ENCODE results near the gene LAMB1. TPM values are rescaled to one million over a fixed set of nuclear protein-coding genes. Genes with fewer than 3 reads are reported as not detected.

Gene LAMB1
- total RNA-seq, 1 experiment from 2014 or later, result 101 TPM

DNA sequence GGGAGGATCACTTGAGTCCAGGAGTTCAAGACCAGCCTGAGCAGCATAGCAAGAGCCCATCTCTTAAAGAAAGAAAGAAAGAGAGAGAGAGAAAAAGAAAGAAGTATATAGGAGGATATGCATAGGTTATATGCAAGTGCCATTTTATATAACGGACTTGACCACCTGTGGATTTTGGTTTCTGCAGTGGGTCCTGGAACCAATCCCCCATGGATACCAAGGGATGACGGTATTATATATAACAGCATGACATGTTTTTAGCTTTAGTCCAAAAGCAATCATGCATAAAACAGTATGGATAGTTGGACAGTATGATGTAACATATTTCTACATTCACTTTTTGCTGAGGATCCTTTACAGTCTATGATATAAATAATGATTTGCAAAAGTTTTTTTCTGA, 66.6 kb downstream of the LAMB1 start:
- Mint-ChIP-seq H3K9me3 (no peaks in the 10 kb centered on the region), H3K4me3 (no peak overlapping the region), H3K27me3 (ENCODE audit: low read depth) (peaks cover 11% of the 10 kb centered on the region), H3K36me3 (peaks cover 28% of the 10 kb centered on the region), H3K4me1 (peaks cover 64% of the 10 kb centered on the region), H3K27ac (no peak overlapping the region)
- TF ChIP-seq ETV6 (CRISPR knock-in tag; IDR thresholded peaks at IDR 0.05), result no peak
- TF ChIP-seq, protein P1, sequence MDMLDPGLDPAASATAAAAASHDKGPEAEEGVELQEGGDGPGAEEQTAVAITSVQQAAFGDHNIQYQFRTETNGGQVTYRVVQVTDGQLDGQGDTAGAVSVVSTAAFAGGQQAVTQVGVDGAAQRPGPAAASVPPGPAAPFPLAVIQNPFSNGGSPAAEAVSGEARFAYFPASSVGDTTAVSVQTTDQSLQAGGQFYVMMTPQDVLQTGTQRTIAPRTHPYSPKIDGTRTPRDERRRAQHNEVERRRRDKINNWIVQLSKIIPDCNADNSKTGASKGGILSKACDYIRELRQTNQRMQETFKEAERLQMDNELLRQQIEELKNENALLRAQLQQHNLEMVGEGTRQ (CRISPR knock-in tag; IDR thresholded peaks at IDR 0.05), result no peak
- DNase-seq (ENCODE audit: low spot score) (no peak), ATAC-seq (no peak)
- POLR2A ChIA-PET, result no interaction called here
- CTCF ChIA-PET, result interaction anchor here (2.0 kb wide), 1 partner anchor 80 kb away, joined by 4 read pairs; no protein-coding TSS in a partner anchor

DNA sequence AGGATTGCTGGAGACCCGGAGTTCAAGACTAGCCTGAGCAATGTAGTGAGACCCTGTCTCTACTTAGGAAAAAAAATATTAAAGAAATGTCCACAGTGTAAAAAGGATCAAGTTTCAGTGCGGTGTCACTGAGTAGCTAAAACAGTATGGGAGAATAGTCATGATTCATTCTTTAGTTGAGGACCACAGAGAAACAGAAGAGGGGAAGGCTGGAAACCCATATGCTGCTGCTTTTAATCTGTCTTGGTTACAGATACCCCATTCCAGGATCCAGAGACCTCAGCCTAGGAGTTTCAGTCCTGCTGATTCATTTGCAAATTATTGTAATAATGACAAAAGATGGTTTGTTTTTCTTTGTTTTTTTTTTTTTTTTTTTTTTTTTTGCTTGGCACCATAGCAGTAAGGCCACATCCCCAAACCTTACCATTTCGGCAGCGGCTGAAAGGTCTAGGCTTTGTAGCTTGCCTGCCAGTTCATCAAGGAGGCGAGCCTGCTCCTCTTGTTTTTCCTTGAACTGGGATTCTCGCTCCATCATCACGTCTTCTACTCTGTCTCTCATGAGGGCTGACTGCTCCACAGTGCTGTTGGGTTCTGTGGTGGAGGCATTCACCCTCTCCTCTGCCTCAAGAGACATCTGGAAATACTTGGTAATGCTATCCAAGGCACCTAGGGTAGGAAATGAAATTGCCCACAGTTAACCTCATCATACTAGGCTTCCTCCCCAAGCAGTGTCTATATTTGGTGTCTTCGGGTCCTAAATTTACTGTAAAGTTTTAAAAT, 67.8 kb downstream of the LAMB1 start:
- ChIA-PET POLR2A (interaction anchor here (0.7 kb wide), 1 partner anchor 1124 kb away, joined by 7 read pairs; no protein-coding TSS in a partner anchor), CTCF (interaction anchor here (0.7 to 2.0 kb wide), 3 partner anchors 26 to 81 kb away, joined by 3 to 4 read pairs (median 3); no protein-coding TSS in a partner anchor)
- ATAC-seq (peak; percentile 5), DNase-seq (ENCODE audit: low spot score) (no peak)
- Mint-ChIP-seq H3K27ac (peak overlapping the region; percentile 91; the same call in 1 of the 2 replicates), H3K4me1 (peaks cover 66% of the 10 kb centered on the region), H3K9me3 (no peaks in the 10 kb centered on the region), H3K36me3 (peaks cover 30% of the 10 kb centered on the region), H3K4me3 (no peak overlapping the region), H3K27me3 (ENCODE audit: low read depth) (peaks cover 15% of the 10 kb centered on the region)
- TF ChIP-seq KAT7 (CRISPR knock-in tag; IDR thresholded peaks at IDR 0.05; ENCODE audit: borderline replicate concordance) (no peak), ZNF671 (CRISPR knock-in tag; IDR thresholded peaks at IDR 0.05) (no peak), SMAD4 (CRISPR knock-in tag; IDR thresholded peaks at IDR 0.05) (no peak), NR3C1 (CRISPR knock-in tag; conservative IDR thresholded peaks at IDR 0.05; ENCODE audit: low read depth) (no peak), MXD4 (CRISPR knock-in tag; IDR thresholded peaks at IDR 0.05; ENCODE audit: borderline replicate concordance) (no peak), ELF4 (CRISPR knock-in tag; IDR thresholded peaks at IDR 0.05; ENCODE audit: low read depth) (no peak), JUN (CRISPR knock-in tag; IDR thresholded peaks at IDR 0.05) (no peak), CBFB (CRISPR knock-in tag; IDR thresholded peaks at IDR 0.05; ENCODE audit: low read depth) (no peak), GTF2I (CRISPR knock-in tag; conservative IDR thresholded peaks at IDR 0.05) (no peak), HMGA2 (CRISPR knock-in tag; IDR thresholded peaks at IDR 0.05) (no peak), TCF7 (CRISPR knock-in tag; IDR thresholded peaks at IDR 0.05; ENCODE audit: low read depth) (no peak)
- TF ChIP-seq, protein P2, sequence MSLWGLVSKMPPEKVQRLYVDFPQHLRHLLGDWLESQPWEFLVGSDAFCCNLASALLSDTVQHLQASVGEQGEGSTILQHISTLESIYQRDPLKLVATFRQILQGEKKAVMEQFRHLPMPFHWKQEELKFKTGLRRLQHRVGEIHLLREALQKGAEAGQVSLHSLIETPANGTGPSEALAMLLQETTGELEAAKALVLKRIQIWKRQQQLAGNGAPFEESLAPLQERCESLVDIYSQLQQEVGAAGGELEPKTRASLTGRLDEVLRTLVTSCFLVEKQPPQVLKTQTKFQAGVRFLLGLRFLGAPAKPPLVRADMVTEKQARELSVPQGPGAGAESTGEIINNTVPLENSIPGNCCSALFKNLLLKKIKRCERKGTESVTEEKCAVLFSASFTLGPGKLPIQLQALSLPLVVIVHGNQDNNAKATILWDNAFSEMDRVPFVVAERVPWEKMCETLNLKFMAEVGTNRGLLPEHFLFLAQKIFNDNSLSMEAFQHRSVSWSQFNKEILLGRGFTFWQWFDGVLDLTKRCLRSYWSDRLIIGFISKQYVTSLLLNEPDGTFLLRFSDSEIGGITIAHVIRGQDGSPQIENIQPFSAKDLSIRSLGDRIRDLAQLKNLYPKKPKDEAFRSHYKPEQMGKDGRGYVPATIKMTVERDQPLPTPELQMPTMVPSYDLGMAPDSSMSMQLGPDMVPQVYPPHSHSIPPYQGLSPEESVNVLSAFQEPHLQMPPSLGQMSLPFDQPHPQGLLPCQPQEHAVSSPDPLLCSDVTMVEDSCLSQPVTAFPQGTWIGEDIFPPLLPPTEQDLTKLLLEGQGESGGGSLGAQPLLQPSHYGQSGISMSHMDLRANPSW (CRISPR knock-in tag; conservative IDR thresholded peaks at IDR 0.05; ENCODE audit: low read depth), result no peak
- TF ChIP-seq, protein P3, sequence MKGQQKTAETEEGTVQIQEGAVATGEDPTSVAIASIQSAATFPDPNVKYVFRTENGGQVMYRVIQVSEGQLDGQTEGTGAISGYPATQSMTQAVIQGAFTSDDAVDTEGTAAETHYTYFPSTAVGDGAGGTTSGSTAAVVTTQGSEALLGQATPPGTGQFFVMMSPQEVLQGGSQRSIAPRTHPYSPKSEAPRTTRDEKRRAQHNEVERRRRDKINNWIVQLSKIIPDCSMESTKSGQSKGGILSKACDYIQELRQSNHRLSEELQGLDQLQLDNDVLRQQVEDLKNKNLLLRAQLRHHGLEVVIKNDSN (CRISPR knock-in tag; IDR thresholded peaks at IDR 0.05), result no peak
- TF ChIP-seq, protein P4, sequence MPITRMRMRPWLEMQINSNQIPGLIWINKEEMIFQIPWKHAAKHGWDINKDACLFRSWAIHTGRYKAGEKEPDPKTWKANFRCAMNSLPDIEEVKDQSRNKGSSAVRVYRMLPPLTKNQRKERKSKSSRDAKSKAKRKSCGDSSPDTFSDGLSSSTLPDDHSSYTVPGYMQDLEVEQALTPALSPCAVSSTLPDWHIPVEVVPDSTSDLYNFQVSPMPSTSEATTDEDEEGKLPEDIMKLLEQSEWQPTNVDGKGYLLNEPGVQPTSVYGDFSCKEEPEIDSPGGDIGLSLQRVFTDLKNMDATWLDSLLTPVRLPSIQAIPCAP (CRISPR knock-in tag; IDR thresholded peaks at IDR 0.05), result no peak
- TF ChIP-seq, protein P5, sequence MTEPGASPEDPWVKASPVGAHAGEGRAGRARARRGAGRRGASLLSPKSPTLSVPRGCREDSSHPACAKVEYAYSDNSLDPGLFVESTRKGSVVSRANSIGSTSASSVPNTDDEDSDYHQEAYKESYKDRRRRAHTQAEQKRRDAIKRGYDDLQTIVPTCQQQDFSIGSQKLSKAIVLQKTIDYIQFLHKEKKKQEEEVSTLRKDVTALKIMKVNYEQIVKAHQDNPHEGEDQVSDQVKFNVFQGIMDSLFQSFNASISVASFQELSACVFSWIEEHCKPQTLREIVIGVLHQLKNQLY (CRISPR knock-in tag; IDR thresholded peaks at IDR 0.05), result no peak
- TF ChIP-seq, protein P6, sequence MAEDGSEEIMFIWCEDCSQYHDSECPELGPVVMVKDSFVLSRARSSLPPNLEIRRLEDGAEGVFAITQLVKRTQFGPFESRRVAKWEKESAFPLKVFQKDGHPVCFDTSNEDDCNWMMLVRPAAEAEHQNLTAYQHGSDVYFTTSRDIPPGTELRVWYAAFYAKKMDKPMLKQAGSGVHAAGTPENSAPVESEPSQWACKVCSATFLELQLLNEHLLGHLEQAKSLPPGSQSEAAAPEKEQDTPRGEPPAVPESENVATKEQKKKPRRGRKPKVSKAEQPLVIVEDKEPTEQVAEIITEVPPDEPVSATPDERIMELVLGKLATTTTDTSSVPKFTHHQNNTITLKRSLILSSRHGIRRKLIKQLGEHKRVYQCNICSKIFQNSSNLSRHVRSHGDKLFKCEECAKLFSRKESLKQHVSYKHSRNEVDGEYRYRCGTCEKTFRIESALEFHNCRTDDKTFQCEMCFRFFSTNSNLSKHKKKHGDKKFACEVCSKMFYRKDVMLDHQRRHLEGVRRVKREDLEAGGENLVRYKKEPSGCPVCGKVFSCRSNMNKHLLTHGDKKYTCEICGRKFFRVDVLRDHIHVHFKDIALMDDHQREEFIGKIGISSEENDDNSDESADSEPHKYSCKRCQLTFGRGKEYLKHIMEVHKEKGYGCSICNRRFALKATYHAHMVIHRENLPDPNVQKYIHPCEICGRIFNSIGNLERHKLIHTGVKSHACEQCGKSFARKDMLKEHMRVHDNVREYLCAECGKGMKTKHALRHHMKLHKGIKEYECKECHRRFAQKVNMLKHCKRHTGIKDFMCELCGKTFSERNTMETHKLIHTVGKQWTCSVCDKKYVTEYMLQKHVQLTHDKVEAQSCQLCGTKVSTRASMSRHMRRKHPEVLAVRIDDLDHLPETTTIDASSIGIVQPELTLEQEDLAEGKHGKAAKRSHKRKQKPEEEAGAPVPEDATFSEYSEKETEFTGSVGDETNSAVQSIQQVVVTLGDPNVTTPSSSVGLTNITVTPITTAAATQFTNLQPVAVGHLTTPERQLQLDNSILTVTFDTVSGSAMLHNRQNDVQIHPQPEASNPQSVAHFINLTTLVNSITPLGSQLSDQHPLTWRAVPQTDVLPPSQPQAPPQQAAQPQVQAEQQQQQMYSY (CRISPR knock-in tag; IDR thresholded peaks at IDR 0.05), result no peak
- TF ChIP-seq, protein P7, sequence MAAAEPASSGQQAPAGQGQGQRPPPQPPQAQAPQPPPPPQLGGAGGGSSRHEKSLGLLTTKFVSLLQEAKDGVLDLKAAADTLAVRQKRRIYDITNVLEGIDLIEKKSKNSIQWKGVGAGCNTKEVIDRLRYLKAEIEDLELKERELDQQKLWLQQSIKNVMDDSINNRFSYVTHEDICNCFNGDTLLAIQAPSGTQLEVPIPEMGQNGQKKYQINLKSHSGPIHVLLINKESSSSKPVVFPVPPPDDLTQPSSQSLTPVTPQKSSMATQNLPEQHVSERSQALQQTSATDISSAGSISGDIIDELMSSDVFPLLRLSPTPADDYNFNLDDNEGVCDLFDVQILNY (CRISPR knock-in tag; IDR thresholded peaks at IDR 0.05), result no peak
- TF ChIP-seq, protein P8, sequence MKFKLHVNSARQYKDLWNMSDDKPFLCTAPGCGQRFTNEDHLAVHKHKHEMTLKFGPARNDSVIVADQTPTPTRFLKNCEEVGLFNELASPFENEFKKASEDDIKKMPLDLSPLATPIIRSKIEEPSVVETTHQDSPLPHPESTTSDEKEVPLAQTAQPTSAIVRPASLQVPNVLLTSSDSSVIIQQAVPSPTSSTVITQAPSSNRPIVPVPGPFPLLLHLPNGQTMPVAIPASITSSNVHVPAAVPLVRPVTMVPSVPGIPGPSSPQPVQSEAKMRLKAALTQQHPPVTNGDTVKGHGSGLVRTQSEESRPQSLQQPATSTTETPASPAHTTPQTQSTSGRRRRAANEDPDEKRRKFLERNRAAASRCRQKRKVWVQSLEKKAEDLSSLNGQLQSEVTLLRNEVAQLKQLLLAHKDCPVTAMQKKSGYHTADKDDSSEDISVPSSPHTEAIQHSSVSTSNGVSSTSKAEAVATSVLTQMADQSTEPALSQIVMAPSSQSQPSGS (CRISPR knock-in tag; IDR thresholded peaks at IDR 0.05; ENCODE audit: borderline replicate concordance, low read depth), result no peak
- TF ChIP-seq, protein P9, sequence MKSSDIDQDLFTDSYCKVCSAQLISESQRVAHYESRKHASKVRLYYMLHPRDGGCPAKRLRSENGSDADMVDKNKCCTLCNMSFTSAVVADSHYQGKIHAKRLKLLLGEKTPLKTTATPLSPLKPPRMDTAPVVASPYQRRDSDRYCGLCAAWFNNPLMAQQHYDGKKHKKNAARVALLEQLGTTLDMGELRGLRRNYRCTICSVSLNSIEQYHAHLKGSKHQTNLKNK (CRISPR knock-in tag; IDR thresholded peaks at IDR 0.05), result no peak
